GM19468 (cell line): Measurements from ENCODE around the gene PTMS.

ENCODE experiments used
- ATAC-seq: cut with Tn5 transposase; IDR thresholded peaks from one replicate; pipeline ENCODE4 v1.9.1; 2021; ENCODE audit warnings: mild to moderate bottlenecking, moderate library complexity, moderate number of reproducible peaks; ENCODE audit not compliant: unreplicated experiment; ENCODE audit errors: extremely low read depth

The PTMS gene

DNA sequence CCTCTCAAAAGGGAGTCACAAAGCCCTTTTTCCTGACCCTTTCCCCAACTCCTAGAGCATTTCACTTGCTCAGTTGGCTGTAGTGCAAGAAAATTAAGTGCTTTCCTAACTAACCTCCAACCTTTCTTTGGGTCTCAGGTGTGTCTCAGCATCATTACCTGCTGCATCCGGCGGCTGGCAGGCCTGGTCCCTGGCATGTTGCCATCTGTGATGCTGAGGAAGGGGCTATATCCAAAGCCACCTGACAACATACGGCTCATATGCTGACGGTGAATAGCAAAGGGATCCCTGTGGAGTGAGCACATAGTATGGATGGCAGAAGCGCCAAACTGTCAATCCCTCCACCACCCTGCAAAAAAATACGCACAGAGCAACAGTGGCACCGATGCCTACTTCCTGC, 14.4 kb upstream of the PTMS start:
- no peak for ATAC-seq

GRCh38 chr12:6752167-6752920, 13.8 kb upstream of the PTMS start:
- no peak for ATAC-seq

DNA sequence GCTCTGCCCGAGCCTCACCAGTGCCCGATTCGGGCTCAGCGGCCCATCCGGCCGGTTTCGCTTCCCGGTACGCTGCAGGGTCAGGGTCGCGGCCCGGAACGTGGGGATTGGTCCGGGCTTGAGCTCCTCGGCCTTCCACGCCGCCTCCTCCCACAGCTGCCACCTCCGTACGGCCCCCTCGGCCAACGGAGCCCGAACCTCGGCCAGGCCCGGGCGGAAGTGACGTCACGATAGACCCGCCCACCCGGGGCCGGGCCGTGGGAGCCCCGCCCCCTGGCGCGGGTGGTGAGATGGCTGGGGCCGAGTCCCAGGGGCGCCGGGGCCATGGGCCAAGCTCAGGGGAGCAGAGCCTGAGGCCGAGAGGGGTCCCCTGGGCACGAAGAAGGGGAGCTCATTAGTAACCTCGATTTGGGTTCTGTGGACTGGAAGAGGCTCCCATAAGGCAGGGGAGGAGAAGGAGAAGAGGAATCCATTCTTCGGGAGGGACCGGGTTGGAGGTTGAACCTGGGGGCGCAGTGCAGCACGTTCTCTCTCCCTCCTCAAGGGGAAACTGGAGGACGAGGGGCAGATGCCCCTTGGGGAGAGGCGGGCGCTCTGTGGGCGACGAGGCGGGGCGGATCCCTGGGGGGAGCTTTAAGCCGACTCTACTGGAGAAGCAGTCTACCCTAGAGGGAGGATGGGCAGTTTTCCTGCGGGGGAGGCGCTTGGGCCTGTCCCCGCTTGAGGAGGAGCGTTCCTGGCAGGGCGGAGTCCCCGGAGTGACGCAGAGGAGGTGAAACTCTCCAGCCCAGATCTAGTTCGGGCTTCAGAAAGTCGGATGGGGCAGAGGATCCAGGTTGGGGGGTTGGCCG, 13.0 kb upstream of the PTMS start, which contains the start of gene MLF2:
Gene MLF2 (minus strand): TSS at position 221 of the 851 bp plus-strand sequence. CDS start 807 bp downstream, outside the sequence.
- ATAC-seq: peak; percentile 67

GRCh38 chr12:6753772-6754356, 12.3 kb upstream of the PTMS start:
- ATAC-seq: no peak

DNA sequence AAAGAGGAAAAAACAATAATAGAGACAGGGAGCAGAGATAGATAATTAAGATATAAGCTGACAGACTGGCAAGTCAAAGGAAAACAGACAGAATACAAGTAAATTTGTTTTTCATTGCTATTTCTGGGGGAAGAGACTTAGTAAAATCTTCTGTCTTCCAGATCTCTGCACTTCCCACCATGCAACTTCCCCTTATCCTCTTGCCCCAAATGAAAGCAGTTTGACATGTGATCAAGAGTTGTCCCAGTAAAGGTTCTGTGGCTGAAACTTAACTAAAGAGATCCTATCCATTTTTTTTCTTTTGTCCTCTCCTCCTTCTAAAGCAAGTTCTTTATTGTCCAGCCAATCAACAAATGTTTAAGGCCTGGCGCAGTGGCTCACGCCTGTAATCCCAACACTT, 11.8 kb upstream of the PTMS start:
- no peak for ATAC-seq

GRCh38 chr12:6757028-6757690, 9.0 kb upstream of the PTMS start:
- no peak for ATAC-seq

GRCh38 chr12:6758506-6759095, 7.6 kb upstream of the PTMS start:
- ATAC-seq: no peak

- no peak for ATAC-seq
Measured at GRCh38 chr12:6759741-6760140, 6.4 kb upstream of the PTMS start.

GRCh38 chr12:6763380-6763779, 2.8 kb upstream of the PTMS start:
- ATAC-seq: no peak

GRCh38 chr12:6764011-6764828, 1.9 kb upstream of the PTMS start:
- peak; percentile 66 for ATAC-seq

- no peak for ATAC-seq
Measured at GRCh38 chr12:6765048-6765633, 1.0 kb upstream of the PTMS start.

DNA sequence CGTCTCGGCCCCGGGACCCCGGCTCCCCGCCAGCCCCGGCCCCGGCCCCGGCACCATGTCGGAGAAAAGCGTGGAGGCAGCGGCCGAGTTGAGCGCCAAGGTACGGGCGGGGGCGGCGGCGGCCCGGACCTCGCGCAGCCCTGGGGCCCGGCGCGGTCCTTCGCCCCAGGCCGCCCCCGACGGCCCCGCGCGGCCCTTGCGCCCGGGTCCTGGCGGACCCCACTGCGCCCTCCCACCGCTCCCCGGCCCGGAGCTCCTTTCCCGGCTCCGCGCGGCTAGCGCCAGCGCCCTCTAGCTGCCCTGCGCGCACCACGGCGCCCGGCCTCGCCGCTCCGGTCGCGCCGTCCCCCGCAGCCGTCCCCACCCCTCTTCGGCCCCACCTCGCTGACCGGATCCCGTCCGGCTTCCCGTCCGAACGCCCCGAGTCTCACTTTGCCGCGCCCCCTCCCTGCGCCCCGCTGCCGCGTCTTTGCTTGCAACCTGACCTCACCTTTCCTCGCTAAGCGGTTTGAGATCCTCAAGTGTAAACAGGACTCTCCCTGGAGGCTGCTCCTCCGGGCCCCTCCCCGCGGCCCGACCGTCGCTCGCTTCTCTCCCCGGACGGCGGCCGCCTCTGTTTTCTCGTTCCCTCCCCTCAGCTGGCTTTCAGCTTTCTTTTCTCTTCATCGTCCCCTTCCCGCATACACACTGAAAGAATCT, 637 bp downstream of the PTMS start:
- ATAC-seq: no peak

- ATAC-seq: no peak
Measured at GRCh38 chr12:6767353-6768319, 1.5 kb downstream of the PTMS start.

GRCh38 chr12:6768437-6768914, 2.3 kb downstream of the PTMS start:
- no peak for ATAC-seq

GRCh38 chr12:6768990-6769389, 2.8 kb downstream of the PTMS start:
- ATAC-seq: no peak

GRCh38 chr12:6769666-6770065, 3.5 kb downstream of the PTMS start:
- no peak for ATAC-seq

GRCh38 chr12:6770094-6770493, 3.9 kb downstream of the PTMS start:
- no peak for ATAC-seq
